ENCODE results near the gene MME.

The MME gene

DNA sequence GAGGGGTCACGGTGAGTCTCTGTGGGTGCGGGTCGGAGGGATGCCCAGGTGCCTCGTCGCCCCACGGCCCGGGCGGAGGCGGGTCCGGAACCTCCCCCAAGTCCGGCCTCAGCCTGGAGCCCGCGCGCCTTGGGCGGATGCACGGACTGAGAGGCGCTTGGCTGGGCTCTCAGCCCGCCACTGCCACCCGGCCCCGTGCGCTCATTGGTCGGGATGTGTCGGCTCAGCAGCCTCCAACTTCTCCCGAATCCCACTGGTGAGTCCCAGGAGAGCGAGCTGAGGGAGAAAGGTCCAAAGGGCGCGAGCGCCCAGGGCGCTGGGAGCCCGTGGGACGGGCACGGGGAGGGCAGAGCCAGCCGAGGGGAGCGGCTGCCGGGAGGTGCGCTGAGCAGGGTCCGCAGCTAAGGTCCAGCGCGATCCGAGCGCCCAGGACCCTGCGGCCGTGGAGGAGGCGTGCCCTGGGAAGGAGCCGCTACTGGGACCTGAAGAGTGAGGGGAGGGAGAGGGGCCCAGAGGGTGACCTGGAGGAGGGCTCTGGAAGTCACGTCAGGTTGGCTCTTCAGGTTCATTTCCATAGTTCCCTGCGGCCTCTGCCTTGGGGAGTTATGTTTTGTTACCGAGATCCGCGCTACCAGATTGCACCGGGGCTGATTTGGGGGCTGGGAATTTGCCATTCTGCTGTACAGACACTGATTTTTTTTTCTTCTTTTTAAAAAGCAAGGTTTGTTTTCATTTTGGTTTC lies at the start of gene MME:
TSS of gene MME (plus strand) at position 574 of the 742 bp plus-strand sequence. CDS start 3,849 bp downstream, outside the sequence.
- DNase-seq (ENCODE audit: low read depth), result no peak

DNA sequence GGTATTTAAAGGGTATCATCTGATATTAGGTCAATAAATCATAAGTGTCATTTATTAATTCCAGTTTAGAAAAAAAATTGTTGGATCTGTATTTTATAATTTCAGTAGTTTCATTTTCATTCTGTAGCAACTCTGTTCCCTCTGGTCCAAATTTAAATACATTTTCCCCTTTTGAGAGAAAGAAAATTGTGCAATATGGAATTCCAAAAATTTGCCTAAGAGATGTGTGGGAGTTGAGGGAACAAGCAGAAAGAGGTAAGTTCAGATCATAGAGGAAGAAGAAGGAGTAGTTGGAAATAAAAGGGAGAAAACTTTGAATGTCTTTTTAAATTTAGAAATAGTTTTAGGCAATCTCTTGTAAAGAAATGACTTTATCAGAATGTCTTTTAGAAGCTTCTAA lies 48.9 kb upstream of the MME start:
- DNase-seq (ENCODE audit: low read depth), result no peak

DNA sequence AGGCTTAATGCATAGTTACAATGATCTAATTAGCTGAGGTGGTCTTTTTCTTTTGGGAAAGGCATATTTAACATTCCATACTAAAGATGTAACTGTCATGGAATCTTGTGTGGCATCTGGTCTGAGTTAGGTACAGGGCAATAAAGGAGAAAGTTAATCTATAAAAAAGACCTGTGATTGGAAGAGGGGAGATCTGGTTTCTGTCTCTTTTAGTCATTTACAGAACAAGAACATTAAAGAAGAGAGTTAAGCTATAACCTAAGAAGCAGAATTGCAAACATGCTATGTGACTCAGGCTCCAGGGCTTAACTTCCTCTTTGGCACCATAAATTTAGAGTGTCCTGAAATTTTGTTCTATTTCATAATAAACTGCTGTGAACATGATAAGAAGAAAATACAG lies 47.2 kb upstream of the MME start:
- DNase-seq (ENCODE audit: low read depth), result no peak

DNA sequence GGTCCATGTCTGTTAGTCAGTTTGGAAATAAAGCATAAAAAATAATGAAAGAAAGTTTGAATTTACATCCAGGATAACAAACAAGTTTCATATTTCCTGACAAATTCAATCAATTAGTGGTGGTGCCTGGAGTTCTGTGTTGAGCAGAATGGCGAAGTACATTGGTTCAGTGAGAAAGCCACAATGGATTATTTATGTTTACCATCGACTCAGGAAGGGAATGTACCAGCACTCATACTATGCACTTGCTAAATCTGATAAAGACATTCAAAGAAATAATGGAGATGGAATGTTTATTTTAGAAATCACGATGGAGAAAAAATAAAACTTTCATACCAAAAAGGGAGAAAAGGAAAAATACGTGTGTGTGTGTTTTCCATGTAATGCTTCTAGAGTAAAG lies 45.3 kb upstream of the MME start:
- no peak for DNase-seq (ENCODE audit: low read depth)

DNA sequence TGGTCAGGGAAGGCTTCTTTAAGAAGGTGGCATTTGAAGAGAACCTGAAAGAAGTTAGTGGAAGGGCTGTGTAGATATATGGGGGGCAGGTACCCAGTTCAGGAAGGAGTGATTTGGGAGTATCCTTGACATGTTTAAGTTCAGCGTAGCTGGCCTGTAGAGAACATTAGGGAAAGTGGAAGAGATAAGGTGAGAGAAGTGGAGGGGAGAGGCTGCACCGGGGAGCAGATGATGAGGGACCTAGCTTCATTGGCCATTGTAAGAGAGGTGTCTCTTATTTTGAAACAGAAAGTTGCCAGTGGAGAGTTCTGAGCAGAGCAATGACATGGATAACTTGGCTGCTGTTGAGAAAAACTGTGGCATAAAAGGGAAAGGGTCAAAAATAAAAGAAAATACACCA lies 44.6 kb upstream of the MME start:
- no peak for DNase-seq (ENCODE audit: low read depth)

DNA sequence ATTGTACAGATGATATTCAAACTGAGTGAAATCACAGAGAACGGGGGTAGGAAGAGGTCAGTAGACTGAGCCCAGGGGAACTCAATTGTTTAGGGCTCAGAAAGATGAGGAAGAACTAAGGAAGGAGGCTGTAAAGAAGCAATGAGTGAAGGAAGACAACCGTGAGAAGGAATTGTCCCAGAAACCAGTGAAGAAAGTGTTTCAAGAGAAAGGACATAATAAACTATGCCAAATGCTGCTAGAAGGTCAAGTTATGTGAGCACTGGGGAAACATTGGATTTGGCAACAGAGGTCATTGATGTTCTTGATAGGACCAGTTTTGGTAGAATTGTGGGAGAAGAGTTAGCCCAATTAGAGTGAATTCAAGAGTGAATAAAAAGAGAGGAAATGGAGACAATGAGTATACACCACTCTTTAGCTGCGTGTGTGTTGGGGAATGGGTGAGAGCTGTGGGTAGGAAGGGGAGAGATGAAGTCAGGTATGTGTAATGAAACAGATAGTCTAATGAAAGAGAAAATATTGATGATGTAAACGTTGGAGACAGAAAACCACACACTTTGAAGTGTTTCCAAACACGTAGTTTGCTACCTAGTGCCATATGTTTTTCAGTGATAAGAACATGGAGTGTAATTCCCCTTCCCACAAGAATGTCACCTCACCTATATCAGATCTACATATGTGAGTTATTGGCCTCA lies 42.5 kb upstream of the MME start:
- no peak for DNase-seq (ENCODE audit: low read depth)

DNA sequence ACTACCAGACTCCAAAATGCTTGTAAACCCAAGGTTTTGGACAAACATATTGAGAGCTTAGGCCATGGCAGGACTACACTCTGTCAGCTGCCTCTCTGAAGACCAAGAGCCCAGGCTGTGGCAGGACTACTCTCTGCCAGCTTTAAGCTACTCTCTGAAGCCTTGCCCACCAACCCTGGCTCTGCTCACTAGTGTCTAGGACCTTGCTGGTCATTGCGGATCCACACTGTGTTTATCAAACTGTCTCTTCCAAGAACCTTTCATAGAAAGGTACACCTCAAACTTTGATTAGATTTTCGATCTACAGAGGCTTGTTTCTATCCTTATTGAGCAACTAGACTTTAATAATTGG lies 41.9 kb upstream of the MME start:
- DNase-seq (ENCODE audit: low read depth), result no peak

DNA sequence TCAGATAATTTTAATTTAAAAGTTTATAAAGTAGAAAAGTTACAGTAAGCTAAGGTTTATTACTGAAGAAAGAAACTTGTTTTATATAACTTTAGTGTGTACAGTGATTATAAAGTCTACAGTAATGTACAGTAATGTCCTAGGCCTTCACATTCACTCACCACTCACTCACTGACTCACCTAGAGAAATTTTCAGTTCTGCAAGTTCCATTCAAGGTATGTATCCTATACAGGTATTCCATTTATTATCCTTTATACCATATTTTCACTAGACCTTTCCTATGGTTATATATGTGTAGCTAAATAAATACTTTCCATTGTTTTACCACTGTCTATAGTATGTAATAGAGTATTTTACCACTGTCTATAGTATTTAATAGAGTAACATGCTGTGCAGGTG lies 33.2 kb upstream of the MME start:
- no peak for DNase-seq (ENCODE audit: low read depth)

DNA sequence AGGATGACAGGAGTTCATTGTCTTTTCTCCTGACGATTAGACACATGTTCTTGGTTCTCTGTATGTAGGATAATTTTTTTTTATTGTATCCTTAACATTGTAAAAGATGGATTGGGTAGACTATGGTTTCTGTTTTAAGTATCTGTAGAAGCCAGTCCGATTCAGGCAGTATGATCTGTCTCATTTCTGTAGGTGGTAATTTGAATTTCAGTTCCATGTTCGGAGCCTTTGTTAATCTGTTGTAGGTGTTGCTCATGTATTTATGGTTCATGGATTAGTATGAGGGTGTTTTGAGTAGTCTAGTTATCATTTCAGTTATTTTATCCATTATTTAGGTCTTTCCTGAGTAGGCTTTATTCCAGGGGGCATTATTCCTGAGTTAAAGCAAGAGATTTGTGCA lies 32.4 kb upstream of the MME start:
- DNase-seq (ENCODE audit: low read depth), result no peak

DNA sequence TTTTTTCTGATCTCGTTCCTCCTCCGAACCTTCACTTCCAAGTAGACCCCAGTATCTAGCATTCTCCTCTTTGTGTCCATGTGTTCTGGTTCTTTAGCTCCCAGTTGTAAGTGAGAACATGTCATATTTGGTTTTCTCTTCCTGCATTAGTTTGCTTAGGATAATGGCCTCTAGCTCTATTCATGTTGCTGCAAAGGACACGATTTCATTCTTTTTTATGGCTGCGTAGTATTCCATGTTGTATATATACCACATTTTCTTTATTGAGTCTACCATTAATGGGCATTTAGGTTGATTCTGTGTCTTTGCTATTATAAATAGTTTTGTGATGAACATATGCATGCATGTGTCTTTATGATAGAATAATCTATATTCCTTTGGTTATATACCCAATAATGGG lies 30.2 kb upstream of the MME start:
- DNase-seq (ENCODE audit: low read depth), result no peak

DNA sequence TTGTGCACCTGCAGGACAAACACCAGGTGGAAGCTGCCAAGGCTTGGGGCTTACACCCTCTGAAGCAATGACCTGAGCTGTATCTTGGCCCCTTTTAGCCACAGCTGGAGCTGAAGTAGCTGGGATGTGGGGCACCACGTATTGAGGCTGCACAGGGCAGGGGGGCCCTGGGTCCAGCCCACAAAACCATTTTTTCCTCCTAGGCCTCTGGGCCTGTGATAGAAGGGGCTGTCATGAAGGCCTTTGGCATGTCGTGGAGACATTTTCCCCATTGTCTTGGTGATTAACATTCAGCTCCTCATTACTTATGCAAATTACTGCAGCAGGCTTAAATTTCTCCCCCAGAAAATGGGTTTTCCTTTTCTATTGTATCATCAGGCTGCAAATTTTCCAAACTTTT lies 27.6 kb upstream of the MME start:
- no peak for DNase-seq (ENCODE audit: low read depth)

DNA sequence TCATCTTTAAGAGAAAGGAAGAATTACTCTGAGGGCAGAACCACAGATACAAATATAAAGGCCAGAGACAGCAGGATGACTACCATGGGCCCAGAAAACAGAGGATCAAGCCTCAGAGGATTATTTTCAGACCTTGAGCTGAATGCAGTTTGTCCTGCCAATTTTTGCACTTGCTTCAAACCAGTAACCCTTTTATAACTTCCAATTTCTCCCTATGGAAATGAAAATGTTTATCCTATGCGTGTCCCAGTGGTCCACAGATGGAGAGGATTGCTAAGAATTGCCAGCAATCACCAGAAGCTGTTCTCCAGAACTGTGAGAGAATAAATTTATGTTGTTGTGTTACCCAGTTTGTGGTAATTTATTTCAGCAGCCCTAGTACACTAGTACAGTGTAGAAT lies 26.4 kb upstream of the MME start:
- no peak for DNase-seq (ENCODE audit: low read depth)

DNA sequence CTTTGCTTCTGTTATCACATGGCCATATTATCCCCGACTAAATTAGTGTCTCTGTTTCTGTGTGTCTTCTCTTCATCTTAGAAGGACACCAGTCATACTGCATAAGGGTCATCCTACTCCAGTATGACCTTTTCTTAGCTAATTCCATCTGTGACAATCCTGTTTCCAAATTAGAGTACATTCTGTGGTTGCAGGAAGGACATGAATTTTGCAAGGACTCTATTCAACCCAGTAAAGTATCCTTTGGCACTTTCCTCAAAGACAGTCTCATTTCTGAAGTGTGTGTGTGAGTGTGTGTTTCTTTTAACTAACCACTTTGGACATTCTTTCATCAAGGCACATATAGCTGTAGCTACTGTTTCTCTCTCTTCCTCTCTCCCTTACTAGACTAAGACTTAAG lies 15.2 kb upstream of the MME start:
- no peak for DNase-seq (ENCODE audit: low read depth)

DNA sequence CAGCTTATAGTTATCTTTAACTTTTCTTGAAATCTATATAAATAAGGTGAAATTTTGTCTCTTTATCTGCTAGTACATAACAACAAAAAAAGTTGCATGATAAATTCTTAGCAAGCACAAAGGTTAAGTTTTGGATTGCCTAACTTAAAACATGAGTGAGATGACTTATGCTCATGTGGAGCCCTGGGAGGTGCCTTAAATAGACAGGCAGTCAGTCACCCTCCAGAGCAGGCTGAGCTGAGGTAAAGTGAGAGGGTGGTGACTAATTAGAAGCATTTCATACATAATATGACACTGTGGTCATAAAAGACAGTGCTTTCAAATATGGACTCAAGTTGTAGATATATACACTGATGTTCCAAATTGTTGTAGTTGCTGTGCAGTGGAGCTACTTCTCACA lies 14.6 kb upstream of the MME start:
- no peak for DNase-seq (ENCODE audit: low read depth)

DNA sequence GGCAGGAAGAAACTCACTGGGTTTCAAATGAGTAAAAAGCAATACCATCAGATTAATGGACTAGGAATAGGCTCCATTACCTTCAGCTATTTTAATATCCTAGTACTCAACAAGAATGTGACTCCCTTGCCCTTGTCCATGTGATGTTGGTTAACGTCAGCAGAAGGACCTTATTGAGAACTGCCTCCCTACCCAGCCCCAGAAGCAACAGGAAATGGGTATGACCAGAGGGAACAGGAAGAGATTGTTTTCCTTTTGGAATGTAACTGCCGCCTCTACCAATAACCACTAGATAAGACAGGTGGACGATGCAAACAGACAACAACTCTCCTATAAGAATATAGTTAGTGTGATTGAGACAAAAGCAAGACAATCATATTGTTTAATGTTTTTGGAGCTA lies 10.4 kb upstream of the MME start:
- DNase-seq (ENCODE audit: low read depth), result no peak

DNA sequence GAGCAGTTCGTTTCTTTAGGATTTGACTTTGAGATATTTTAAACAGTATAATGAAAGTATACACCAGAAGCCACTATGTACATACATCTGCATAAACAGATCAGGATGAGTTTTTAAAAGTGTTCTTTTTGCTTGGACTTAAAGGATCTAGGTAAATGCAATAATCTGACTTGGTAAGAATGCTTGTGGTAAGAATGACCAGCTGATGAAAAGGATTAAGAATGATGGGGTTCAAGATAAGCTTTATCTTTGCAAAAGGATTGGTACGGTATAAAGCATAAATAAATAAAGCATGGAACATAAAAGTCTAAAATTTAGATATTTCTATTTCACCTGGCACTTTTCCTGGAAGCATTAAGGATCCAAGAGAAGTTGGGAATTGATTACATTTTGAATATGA lies 9.8 kb upstream of the MME start:
- no peak for DNase-seq (ENCODE audit: low read depth)

DNA sequence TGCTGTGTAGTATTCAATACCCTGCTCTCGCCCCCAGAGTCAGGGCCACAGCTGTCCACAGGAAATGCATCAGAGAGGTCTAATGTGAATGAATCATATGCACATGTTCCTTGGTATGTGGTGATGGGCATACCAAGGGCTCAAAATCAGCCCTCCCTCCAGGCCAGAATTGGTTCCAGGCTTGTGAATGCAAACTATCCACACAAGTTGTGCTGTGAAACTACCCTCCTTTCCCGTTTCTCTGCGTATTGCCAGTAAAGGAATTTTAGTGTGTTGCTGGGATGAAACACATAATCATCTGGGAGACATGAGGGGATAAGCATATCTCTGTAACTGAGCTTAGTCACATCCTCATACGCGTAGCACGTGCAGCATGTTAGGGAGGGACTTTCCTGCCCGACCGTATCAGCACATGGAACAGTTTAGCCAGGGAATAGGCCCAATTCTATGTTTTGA lies 9.2 kb upstream of the MME start:
- no peak for DNase-seq (ENCODE audit: low read depth)

DNA sequence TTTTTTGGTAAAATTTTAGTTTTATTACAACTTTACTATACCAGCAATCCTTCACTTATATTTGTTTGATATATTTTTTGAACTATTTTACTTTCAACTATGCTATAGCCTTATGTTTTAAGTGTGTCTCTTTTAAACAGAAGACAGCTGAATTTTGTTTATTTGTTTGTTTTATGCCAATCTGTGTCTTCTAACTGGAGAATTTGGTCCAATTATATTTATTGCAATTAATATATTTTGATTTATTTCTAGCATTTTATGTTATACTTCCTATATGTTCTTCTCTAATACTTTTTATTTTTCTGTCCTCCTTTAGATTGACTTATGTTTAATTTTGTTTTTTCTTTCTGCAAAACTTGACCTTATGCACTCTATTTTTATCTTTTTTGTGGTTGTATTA lies 4.9 kb upstream of the MME start:
- no peak for DNase-seq (ENCODE audit: low read depth)

DNA sequence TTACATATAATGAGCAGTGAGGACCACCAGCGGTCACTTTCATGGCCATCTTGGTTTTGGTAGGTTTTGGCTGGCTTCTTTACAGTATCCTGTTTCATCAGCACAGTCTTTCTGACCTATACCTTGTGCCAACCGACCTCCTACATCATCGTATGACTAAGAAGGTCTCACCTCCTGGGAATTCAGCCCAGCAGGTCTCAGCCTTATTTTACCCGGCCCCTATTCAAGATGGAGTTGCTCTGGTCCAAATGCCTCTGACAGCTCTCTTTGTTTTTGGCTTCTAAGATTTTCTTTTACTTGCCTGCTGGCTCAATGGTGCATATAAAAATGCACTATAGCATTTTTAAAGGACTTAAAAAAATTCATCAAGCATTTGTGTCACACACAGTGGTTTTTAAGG lies 3.2 kb upstream of the MME start:
- DNase-seq (ENCODE audit: low read depth), result no peak

DNA sequence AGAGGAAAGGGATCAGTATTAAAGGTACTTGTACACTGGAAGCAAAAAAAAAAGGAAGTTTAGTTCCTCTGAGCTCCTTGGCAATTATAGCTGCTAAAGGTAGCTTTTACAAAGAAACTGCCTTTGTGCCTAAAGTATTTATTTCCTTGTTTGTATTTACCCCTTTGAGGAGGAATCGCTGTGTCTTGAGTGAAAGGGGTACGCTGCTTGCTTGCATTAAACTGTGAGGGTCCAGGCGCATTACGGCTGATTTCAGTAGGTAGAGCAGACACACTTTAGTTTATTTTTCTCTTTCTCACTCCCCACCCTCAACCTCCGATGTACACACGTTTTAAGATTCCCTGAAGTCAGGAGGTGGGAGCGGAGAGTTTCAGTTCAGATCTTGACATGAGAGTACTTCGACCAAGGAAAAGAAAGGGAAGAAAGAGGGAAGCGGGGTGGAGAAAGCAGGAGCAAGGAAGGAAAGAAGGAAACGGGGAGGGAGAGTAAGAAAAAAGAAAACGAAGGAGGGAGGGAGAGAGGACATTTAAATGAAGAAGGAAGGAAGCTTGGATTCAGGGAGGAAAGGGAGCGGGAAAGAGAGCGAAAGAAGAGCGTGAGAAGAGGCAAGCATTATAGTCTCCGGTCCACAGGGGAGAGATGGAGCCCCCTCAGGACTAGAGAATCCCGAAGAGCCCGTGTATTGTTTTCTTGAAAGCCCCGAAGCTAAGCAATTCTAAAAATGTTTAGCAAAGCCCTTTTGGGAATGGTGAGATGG lies 1.2 kb upstream of the MME start:
- DNase-seq (ENCODE audit: low read depth), result no peak

DNA sequence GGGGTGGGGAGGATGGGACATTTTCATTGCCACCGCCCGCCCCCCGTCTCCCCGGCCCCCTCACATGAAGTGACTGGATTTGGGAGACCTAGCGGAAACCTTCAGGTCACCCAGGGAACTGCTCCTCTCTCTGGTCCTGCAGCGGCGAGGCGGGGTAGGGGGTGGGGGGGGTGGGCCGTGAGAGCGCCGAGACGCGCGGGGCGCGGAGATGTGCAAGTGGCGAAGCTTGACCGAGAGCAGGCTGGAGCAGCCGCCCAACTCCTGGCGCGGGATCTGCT lies 712 bp upstream of the MME start:
- DNase-seq (ENCODE audit: low read depth), result no peak

DNA sequence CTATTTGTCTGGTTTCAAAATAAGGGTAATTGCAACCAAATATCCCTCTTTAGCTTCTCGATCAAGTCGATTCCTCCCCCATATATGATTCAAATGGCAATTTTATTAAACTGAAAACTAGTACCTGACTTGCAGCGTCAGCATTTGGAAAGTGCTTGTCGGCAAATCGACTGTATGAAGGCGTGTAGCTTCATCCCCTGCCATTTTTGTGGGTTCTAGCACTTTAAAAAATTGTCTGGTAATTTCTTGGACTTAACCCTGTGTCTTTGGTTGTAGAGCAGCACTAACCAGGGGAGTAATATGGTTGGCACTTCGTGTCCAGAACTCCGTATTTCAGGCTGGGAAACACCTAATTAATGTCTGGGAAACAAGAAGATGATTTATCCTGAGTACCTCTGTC lies 573 bp downstream of the MME start:
- no peak for DNase-seq (ENCODE audit: low read depth)

DNA sequence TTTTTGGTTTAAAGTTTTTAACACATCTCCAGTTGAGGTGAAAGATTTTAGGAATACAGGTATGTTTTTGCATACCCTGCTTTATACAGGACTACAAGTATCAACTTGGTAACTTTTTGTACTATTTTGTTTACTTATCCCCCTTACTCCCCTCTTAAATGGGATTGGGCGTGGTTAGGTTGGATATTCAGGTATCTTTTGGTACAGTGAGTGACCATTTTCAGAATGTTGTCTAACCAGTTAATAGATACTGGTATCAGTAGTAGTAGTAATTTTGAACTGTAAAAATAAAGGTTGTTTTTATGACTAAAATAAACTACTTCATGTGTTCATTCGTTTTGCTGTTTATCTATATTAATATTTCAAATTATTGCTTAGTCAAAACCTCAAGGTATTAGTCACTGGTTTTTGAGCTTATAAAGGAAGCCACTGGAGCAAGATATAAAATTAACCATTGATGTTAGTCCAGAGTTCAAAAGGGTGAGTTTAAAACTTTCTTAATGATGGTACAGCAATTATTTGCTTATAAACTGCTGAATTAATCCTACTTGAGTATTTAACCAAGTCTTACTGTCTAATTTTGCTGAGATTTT lies 3.3 kb downstream of the MME start:
- DNase-seq (ENCODE audit: low read depth), result no peak
